ENCODE results near the gene HNF1B.

HNF1B gene

DNA sequence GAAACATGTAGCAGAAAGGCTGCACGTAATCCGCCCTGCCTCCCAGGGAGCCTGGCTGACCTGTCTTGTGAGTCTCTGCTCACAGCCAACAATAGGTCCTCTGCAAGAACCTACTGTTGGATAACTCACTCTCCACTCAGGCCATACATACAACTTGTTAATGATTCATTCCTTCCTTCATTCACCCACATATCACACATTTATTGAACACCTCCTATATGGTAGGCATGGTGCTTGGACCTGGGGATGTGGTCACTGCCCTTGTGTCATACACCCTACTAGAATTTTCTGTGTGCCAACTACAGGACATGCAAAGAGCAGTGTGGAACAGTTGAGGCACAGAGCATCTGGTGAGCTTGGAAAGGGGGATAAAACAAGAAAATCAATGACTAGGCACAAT, 28.1 kb upstream of the HNF1B start:
- TF ChIP-seq CTCF (IDR thresholded peaks at IDR 0.05; ENCODE audit: control insufficient read depth, extremely low read depth, insufficient read depth): no peak
- no peak for DNase-seq (ENCODE audit: low read depth)
- H3K4me3 ChIP-seq (ENCODE audit: low read depth, low read length): no peak overlapping the region

DNA sequence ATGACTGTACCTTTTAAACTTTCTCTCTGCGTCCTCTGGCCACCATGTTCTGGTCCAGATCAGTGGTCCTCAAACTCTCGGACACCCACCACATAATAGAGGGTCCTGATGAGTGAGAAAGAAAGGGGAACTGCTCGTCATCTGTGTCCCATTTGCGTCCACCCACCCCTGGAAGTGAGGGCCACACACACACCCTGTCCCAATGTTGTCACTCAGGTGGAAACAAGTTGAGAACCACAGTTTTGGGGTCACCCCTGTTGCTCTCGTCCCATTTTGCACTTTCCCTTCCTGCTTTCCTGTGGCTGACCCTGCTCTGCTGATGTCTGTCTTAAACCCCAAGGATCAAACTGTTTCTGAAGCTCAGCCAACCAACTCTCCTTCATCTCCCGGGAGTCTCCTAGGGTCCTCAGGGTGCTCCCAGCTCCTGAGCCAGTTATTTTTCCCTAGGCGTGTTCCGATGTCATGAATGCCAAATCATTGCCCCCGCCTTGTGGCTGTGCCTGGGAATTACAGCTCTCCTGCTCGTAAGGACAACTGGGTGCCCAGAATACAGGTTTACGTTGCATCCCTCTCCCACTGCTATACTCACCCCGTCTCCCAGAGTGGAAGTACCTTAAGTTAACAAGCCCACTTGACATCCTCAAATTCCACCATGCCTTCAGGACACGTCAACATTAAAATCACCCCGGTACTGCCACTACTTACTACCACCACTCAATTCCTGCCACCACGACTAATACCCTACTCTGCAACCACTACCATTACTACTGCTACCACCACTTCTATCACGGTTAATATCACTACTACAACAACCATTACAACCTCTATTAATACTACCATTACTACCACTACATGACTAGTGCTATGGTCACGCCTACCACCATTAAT, 26.0 kb upstream of the HNF1B start:
- peak; percentile 92 for TF ChIP-seq CTCF (IDR thresholded peaks at IDR 0.05; ENCODE audit: control insufficient read depth, extremely low read depth, insufficient read depth)
- peak; percentile 31 for DNase-seq (ENCODE audit: low read depth)
- H3K4me3 ChIP-seq (ENCODE audit: low read depth, low read length): no peak overlapping the region

DNA sequence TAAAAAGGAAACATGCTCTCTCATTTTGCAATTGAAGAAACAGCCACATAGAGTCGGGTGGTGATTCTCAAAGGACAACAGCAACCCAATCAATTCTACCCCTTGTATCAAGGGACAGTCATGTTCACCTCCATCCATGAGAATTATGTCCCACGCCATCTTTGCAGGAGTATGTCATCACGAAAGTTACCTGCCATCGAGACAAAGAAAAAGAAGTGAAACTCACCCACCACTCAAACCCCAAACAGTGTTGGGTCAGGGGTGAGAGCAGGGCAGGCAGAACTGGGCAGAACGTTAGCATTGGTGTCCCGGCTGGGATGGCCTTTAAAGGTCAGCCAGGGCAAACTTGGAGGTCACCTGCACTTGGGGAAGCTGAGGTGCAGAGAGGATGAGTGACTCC, 24.2 kb upstream of the HNF1B start:
- TF ChIP-seq CTCF (IDR thresholded peaks at IDR 0.05; ENCODE audit: control insufficient read depth, extremely low read depth, insufficient read depth): no peak
- DNase-seq (ENCODE audit: low read depth): no peak
- H3K4me3 ChIP-seq (ENCODE audit: low read depth, low read length): no peak overlapping the region

- no peak for DNase-seq (ENCODE audit: low read depth)
- no peak overlapping the region for H3K4me3 ChIP-seq (ENCODE audit: low read depth, low read length)
- no peak for TF ChIP-seq CTCF (IDR thresholded peaks at IDR 0.05; ENCODE audit: control insufficient read depth, extremely low read depth, insufficient read depth)
Observed at GRCh38 chr17:37768438-37768837, 23.6 kb upstream of the HNF1B start.

GRCh38 chr17:37766971-37767370, 22.1 kb upstream of the HNF1B start:
- TF ChIP-seq CTCF (IDR thresholded peaks at IDR 0.05; ENCODE audit: control insufficient read depth, extremely low read depth, insufficient read depth): no peak
- DNase-seq (ENCODE audit: low read depth): no peak

DNA sequence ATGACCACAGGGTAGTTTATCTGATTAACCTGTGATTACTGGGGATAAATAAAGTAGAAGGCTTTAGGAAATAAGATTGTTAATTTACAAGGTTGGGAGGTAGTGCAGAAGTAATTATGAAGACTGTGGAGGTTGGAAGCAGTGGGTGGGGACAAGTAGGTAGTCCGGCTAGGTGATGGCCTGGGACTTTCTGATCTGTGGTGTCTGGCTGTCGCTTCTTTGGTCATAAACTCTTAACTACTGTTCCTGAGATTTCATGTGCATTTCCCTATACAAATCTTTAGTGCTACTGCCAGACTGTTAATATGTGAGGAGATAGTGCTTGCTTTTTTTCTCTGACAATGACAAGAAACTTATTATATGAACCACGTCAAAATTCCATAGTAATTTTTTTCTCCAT, 19.5 kb upstream of the HNF1B start:
- H3K4me3 ChIP-seq (ENCODE audit: low read depth, low read length): no peak overlapping the region
- DNase-seq (ENCODE audit: low read depth): no peak
- TF ChIP-seq CTCF (IDR thresholded peaks at IDR 0.05; ENCODE audit: control insufficient read depth, extremely low read depth, insufficient read depth): no peak

More at GRCh38 chr17:37766971-37767370, 22.1 kb upstream of the HNF1B start:
- H3K4me3 ChIP-seq (ENCODE audit: low read depth, low read length): no peak overlapping the region

DNA sequence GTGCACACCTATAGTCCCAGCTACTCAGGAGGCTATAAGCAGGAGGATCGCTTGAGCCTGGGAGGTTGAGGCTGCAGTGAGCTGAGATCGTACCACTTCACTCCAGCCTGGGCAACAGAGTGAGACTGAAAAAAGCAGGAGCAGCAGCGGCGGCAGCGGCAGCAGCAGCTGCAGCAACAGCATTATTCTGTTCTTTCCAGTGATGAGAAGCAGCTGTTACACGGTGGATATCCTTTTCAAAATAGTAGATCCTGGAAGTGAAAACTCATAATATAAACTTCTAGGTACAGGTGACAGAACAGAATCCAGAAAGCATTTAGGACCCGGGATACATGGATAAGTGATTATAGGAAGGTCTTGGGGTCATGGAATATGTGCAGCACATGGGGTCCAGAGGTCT, 17.8 kb upstream of the HNF1B start:
- DNase-seq (ENCODE audit: low read depth): no peak
- no peak for TF ChIP-seq CTCF (IDR thresholded peaks at IDR 0.05; ENCODE audit: control insufficient read depth, extremely low read depth, insufficient read depth)
- H3K4me3 ChIP-seq (ENCODE audit: low read depth, low read length): no peak overlapping the region

Measured in LNCaP clone FGC (cell line).